ENCODE measurements around the gene YIPF3. TPM values are rescaled to one million over a fixed set of nuclear protein-coding genes. Genes with fewer than 3 reads are reported as not detected.
A peak's percentile ranks its signal among the peaks of the same experiment; 100 is the strongest.

Gene YIPF3
- total RNA-seq, 1 experiment from 2014 or later = 65.1 TPM

- TF ChIP-seq CTCF (IDR thresholded peaks at IDR 0.05; ENCODE audit: unreplicated experiment) = no peak
- Mint-ChIP-seq H3K27ac (ENCODE audit: low read depth, unreplicated experiment) (no peak overlapping the region), H3K36me3 (ENCODE audit: insufficient read depth, unreplicated experiment) (no peaks in the 10 kb centered on the region), H3K27me3 (ENCODE audit: insufficient read depth, unreplicated experiment) (no peaks in the 10 kb centered on the region), H3K4me1 (ENCODE audit: insufficient read depth, unreplicated experiment) (peaks cover 5% of the 10 kb centered on the region), H3K9me3 (ENCODE audit: unreplicated experiment) (no peaks in the 10 kb centered on the region), H3K4me3 (ENCODE audit: unreplicated experiment) (no peak overlapping the region)
- intact Hi-C loops (cut with micrococcal nuclease) = no loop called here
- ChIA-PET POLR2A (interaction anchor here (0.7 to 1.1 kb wide), 4 partner anchors 11 to 124 kb away, joined by 3 to 5 read pairs (median 3); partner anchors contain the start of gene DLK2), CTCF (interaction anchor here (0.7 to 2.1 kb wide), 3 partner anchors 26 to 35 kb away, joined by 3 to 5 read pairs (median 4); no protein-coding TSS in a partner anchor)
- peak; percentile 9 for DNase-seq (ENCODE audit: unreplicated experiment)
- BruUV-seq (replicated peaks) = no TSS peak
Measured at GRCh38 chr6:43465948-43466347, 50.8 kb downstream of the YIPF3 start.

- no peak overlapping the region for H3K27ac Mint-ChIP-seq (ENCODE audit: low read depth, unreplicated experiment)
- CTCF ChIA-PET = interaction anchor here (0.5 to 2.1 kb wide), 6 partner anchors 9 to 518 kb away, joined by 3 to 6 read pairs (median 4); partner anchors contain the start of gene DLK2
Measured at GRCh38 chr6:43464337-43464736, 52.4 kb downstream of the YIPF3 start.

GRCh38 chr6:43461936-43462335 lies 54.8 kb downstream of the YIPF3 start:
- POLR2A ChIA-PET = interaction anchor here (1.0 to 1.6 kb wide), 2 partner anchors 16 to 21 kb away, joined by 3 to 5 read pairs; partner anchors contain the start of gene TJAP1
- H3K27me3 Mint-ChIP-seq (ENCODE audit: insufficient read depth, unreplicated experiment) = no peaks in the 10 kb centered on the region
- H3K4me1 Mint-ChIP-seq (ENCODE audit: insufficient read depth, unreplicated experiment) = no peaks in the 10 kb centered on the region
- intact Hi-C loops (cut with micrococcal nuclease) = no loop called here
- H3K9me3 Mint-ChIP-seq (ENCODE audit: unreplicated experiment) = no peaks in the 10 kb centered on the region
- no peak for TF ChIP-seq CTCF (IDR thresholded peaks at IDR 0.05; ENCODE audit: unreplicated experiment)
- CTCF ChIA-PET = interaction anchor here (0.8 to 1.0 kb wide), 2 partner anchors 40 to 131 kb away, joined by 3 to 6 read pairs; no protein-coding TSS in a partner anchor
- H3K36me3 Mint-ChIP-seq (ENCODE audit: insufficient read depth, unreplicated experiment) = no peaks in the 10 kb centered on the region
- DNase-seq (ENCODE audit: unreplicated experiment) = no peak
- H3K4me3 Mint-ChIP-seq (ENCODE audit: unreplicated experiment) = no peak overlapping the region
- no TSS peak for BruUV-seq (replicated peaks)
- no peak overlapping the region for H3K27ac Mint-ChIP-seq (ENCODE audit: low read depth, unreplicated experiment)

More at GRCh38 chr6:43464337-43464736, 52.4 kb downstream of the YIPF3 start:
- intact Hi-C loops (cut with micrococcal nuclease) = no loop called here
- TF ChIP-seq CTCF (IDR thresholded peaks at IDR 0.05; ENCODE audit: unreplicated experiment) = no peak
- no peaks in the 10 kb centered on the region for H3K27me3 Mint-ChIP-seq (ENCODE audit: insufficient read depth, unreplicated experiment)
- no peak for DNase-seq (ENCODE audit: unreplicated experiment)
- H3K36me3 Mint-ChIP-seq (ENCODE audit: insufficient read depth, unreplicated experiment) = no peaks in the 10 kb centered on the region
- no peaks in the 10 kb centered on the region for H3K9me3 Mint-ChIP-seq (ENCODE audit: unreplicated experiment)
- POLR2A ChIA-PET = interaction anchor here (1.2 to 1.3 kb wide), 2 partner anchors 13 to 32 kb away, joined by 3 read pairs; partner anchors contain the start of gene TJAP1
- peaks cover 2% of the 10 kb centered on the region for H3K4me1 Mint-ChIP-seq (ENCODE audit: insufficient read depth, unreplicated experiment)
- no peak overlapping the region for H3K4me3 Mint-ChIP-seq (ENCODE audit: unreplicated experiment)
- BruUV-seq (replicated peaks) = no TSS peak

Other genes starting within 250 kb of the YIPF3 start
- gene SLC22A7, start 218.7 kb downstream of the YIPF3 start, total RNA-seq (2022) = not detected in 2 replicates
- not detected in 2 replicates for gene CRIP3, start 208.1 kb downstream of the YIPF3 start, total RNA-seq (2022)
- 11.3 and 12.9 TPM in 2 replicates for gene ZNF318, start 147.3 kb downstream of the YIPF3 start, total RNA-seq (2022)
- gene ABCC10, start 89.4 kb downstream of the YIPF3 start, total RNA-seq (2022) = 25.6 and 25.9 TPM in 2 replicates
- gene DLK2, start 61.4 kb downstream of the YIPF3 start, total RNA-seq (2022) = 13.6 and 30.2 TPM in 2 replicates
- 70.9 and 78.9 TPM in 2 replicates for gene TJAP1, start 39.4 kb downstream of the YIPF3 start, total RNA-seq (2022)
- 0.37 and 1.2 TPM in 2 replicates for gene LRRC73, start 6.6 kb downstream of the YIPF3 start, total RNA-seq (2022)
- gene POLR1C, start 163 bp upstream of the YIPF3 start, total RNA-seq (2022) = 54.9 and 63.6 TPM in 2 replicates
- gene XPO5, start 59.1 kb upstream of the YIPF3 start, total RNA-seq (2022) = 92.0 and 98.6 TPM in 2 replicates
- 34.5 and 36.7 TPM in 2 replicates for gene POLH, start 59.3 kb upstream of the YIPF3 start, total RNA-seq (2022)
- 277 and 311 TPM in 2 replicates for gene GTPBP2, start 112.3 kb upstream of the YIPF3 start, total RNA-seq (2022)
- gene MAD2L1BP, start 118.9 kb upstream of the YIPF3 start, total RNA-seq (2022) = 21.2 and 21.6 TPM in 2 replicates
- gene RSPH9, start 128.1 kb upstream of the YIPF3 start, total RNA-seq (2022) = not detected in 2 replicates
- gene MRPS18A, start 170.9 kb upstream of the YIPF3 start, total RNA-seq (2022) = 69.1 and 79.5 TPM in 2 replicates